Muscle of arm (tissue), 14 donors: ENCODE results near the gene PBRM1. TPM values are rescaled to one million over a fixed set of nuclear protein-coding genes. Genes with fewer than 3 reads are reported as not detected.
"Not testable (repeated sequence)": the region's sequence is repeated elsewhere in the genome, so short reads cannot be mapped to it uniquely, and the experiment has no call there.

Experiments used
- DNase-seq: peaks from one replicate; pipeline ENCODE4 v3.0.0-alpha.2; 2013
- long read RNA-seq, 11 donors: transcript quantifications; one replicate each; lab custom pipeline, GENCODE V29; 2026
- polyA plus RNA-seq, 12 donors: library from polyadenylated mRNA; unstranded; fragments of 120-200 nt; gene quantifications; one replicate each; pipeline ENCODE4 v1.2.1, GENCODE V29; 2013; ENCODE audit not compliant: insufficient read length in 12 of 12

PBRM1 gene
- polyA plus RNA-seq, result 10 to 100 TPM in 11 of 12 donors, not detected in 1; 30.0 to 58.2 (median 51.9) TPM
- long read RNA-seq, donor 1, partial matches to known transcripts, result 0 of 1 reads
- long read RNA-seq, donor 1, other reads (novel, unspliced or antisense), result 0 of 1 reads
- long read RNA-seq, donor 2, partial matches to known transcripts, result 123 of 191 reads
- long read RNA-seq, donor 2, other reads (novel, unspliced or antisense), result 68 of 191 reads
- long read RNA-seq, donor 3, partial matches to known transcripts, result 40 of 50 reads
- long read RNA-seq, donor 3, other reads (novel, unspliced or antisense), result 10 of 50 reads
- long read RNA-seq, donor 4, partial matches to known transcripts, result 28 of 41 reads
- long read RNA-seq, donor 4, other reads (novel, unspliced or antisense), result 13 of 41 reads
- long read RNA-seq, donor 5, partial matches to known transcripts, result 204 of 204 reads
- long read RNA-seq, donor 5, other reads (novel, unspliced or antisense), result 0 of 204 reads
- long read RNA-seq, donor 6, partial matches to known transcripts, result 31 of 51 reads
- long read RNA-seq, donor 6, other reads (novel, unspliced or antisense), result 20 of 51 reads
- long read RNA-seq, donor 7, result 0 reads
- long read RNA-seq, donor 8, partial matches to known transcripts, result 0 of 1 reads
- long read RNA-seq, donor 8, other reads (novel, unspliced or antisense), result 0 of 1 reads
- long read RNA-seq, donor 9, partial matches to known transcripts, result 99 of 149 reads
- long read RNA-seq, donor 9, other reads (novel, unspliced or antisense), result 50 of 149 reads
- long read RNA-seq, donor 10, partial matches to known transcripts, result 70 of 86 reads
- long read RNA-seq, donor 10, other reads (novel, unspliced or antisense), result 16 of 86 reads
- long read RNA-seq, donor 11, partial matches to known transcripts, result 89 of 141 reads
- long read RNA-seq, donor 11, other reads (novel, unspliced or antisense), result 52 of 141 reads

GRCh38 chr3:52685709-52686691 is at the start of gene PBRM1, which contains the start of gene GNL3:
TSS of gene PBRM1 (minus strand) at chr3:52685913.
TSS of gene GNL3 (plus strand) at chr3:52686032. CDS start at chr3:52686093, 61 bp downstream.
- peak; percentile 96 for DNase-seq

DNA sequence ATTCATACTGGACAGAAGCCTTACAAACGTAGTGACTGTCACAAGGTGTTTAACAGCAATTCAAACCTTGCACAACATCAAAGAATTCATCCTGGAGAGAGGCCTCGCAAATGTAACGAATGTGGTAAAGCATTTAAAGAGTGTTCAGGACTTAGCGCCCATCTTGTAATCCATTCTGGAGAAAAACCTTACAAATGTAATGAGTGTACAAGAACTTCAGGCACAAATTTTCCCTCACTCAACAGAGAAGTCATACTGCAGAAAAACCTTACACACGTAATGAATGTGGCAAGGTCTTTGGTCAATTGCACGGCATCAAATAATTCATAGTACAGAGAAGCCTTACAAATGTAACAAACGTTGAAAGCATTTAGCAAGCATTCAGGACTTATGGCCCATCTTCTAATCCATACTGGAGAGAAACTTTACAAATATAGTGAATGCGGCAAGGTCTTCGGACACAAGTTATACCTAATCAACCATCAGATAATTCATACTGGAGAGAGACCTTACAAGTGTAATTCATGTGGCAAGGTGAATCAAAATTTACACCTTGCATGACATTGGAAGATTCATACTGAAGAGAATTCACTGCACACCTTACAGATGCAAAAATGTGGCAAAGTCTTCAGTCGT is 47.7 kb upstream of the PBRM1 start:
- no peak for DNase-seq

DNA sequence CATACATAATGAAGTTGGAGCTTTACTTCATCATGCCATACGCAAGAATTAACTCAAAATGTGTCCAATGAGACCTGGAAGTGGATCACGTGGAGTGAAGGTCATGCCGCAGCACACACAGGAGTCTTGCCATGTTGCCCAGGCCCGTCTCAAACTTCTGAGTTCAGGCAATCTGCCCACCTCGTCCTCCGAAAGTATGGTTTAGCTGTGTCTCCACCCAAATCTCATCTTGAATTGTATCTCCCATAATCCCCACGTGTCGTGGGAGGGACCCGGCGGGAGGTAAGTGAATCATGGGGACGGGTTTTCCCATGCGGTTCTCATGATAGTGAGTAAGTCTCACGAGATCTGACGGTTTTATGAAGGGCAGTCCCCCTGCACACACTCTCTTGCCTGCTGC is 45.9 kb upstream of the PBRM1 start:
- no peak for DNase-seq

GRCh38 chr3:52730681-52731080 is 45.0 kb upstream of the PBRM1 start:
- no peak for DNase-seq

GRCh38 chr3:52728753-52729152 is 43.0 kb upstream of the PBRM1 start:
- not testable (repeated sequence) for DNase-seq

DNA sequence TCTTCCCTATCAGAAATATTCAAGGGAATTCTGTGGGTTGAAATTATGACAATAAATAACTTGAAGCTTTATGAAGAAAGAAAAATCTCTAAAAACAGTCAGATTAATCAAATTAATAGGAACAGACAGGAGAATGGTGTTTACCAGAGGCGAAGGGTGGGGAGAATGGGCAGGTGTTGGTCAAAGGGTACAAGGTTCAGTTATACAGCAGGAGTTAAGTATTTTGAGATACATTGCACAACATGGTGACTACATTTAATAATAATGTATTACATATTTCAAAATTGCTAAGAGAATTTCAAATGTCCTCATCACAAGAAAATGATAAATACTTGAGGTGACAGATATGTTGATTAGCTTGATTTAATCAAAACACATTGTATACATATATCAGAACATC is 38.8 kb upstream of the PBRM1 start:
- DNase-seq, result no peak

- DNase-seq, result no peak
Observed at GRCh38 chr3:52723935-52724334, 38.2 kb upstream of the PBRM1 start.

- no peak for DNase-seq
Observed at GRCh38 chr3:52722491-52722890, 36.8 kb upstream of the PBRM1 start.

DNA sequence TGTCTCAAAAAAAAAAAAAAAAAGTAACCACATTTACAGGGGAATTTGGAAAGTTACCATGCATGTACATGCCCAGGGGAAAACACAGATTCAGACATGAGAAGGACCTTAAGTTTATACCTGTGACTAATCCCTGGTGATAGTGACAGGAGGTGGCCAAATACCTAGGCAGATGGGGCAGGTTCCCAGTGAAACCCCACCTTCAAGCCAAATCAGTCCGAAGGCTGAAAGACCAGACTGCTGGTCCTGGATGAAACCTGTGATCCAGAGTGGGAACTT is 36.0 kb upstream of the PBRM1 start:
- no peak for DNase-seq

GRCh38 chr3:52721002-52721729 is 35.5 kb upstream of the PBRM1 start:
- no peak for DNase-seq

DNA sequence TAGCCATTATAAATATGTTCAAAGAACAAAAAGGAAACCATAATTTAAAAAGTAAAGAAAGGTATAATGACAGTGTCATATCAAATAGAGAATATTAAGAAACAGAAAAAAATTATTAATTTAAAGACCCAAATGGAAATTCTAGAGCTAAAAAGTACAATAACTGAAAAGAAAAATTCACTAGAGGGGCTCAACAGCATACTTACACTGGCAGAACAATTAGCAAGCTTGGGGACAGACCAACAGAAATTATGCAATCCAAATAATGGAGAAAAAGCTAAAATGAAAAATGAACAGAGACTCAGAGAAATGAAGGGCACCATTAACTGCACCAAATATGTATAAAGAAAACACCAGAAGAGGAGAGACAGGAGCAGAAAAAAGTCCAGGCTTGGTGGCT is 33.9 kb upstream of the PBRM1 start:
- DNase-seq, result no peak

- DNase-seq, result no peak
Observed at GRCh38 chr3:52715714-52716305, 30.1 kb upstream of the PBRM1 start.

GRCh38 chr3:52714335-52715302 is 28.9 kb upstream of the PBRM1 start:
- no peak for DNase-seq

GRCh38 chr3:52712291-52713212 is 26.8 kb upstream of the PBRM1 start:
- no peak for DNase-seq

DNA sequence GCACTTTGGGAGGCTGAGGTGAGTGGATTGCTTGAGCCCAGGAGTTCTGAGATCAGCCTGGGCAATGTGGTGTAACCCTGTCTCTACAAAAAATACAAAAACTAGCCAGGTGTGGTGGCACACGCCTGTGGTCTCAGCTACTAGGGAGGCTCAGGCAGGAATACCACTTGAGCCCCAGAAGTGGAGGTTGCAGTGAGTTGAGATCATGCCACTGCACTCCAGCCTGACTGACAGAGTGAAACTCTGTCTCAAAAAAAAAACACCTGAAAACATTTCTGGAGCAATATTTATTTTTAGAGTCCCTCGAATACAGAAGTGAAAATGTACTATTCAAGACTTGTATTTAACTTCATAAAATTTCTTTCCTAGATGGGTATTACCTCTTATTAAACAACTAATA is 24.8 kb upstream of the PBRM1 start:
- no peak for DNase-seq

DNA sequence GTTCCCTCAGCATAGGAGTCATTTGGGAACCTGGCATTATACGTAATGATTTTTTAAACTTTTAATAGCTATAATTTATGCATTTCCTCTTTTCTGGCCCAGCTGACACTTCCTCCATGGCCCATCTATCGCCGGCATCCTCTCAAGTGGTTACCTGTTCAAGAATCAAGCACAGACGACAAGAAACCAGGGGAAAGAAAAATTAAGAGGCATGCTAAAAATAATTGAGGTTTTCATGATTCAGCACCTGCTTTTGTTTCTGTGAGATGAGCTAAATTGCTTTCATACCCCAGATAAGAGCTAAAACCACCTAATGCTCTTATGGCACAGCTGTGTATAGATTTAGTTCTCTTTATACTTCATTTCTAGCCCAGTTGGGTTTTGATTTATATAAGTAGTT is 21.9 kb upstream of the PBRM1 start:
- DNase-seq, result no peak
